GM15510 (cell line): Measurements from ENCODE around the gene AEBP1.

ENCODE experiments used
- POLR2A ChIP-seq: IDR thresholded peaks from 3 replicates; pipeline ENCODE4 v1.6.1; 2011; ENCODE audit warnings: borderline replicate concordance; ENCODE audit not compliant: insufficient read length; ENCODE audit errors: extremely low read depth

AEBP1 gene

DNA sequence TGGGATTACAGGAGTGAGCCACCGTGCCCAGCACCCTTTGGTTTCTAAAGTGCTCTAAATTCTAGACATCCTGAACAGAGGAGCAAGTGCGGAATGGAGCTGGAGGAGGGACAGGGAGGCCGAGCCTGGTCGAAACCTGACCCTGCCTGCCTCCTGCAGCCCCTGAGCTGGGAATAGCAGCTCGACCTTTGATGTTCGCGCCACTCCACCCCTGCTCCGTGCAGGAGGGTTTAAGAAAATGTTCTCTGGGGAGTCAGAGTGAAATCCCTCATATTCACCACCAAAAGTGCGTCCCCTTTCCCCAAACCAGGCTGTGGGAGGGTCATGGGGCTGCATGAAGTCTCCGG, 40.6 kb upstream of the AEBP1 start:
- no peak for TF ChIP-seq POLR2A

DNA sequence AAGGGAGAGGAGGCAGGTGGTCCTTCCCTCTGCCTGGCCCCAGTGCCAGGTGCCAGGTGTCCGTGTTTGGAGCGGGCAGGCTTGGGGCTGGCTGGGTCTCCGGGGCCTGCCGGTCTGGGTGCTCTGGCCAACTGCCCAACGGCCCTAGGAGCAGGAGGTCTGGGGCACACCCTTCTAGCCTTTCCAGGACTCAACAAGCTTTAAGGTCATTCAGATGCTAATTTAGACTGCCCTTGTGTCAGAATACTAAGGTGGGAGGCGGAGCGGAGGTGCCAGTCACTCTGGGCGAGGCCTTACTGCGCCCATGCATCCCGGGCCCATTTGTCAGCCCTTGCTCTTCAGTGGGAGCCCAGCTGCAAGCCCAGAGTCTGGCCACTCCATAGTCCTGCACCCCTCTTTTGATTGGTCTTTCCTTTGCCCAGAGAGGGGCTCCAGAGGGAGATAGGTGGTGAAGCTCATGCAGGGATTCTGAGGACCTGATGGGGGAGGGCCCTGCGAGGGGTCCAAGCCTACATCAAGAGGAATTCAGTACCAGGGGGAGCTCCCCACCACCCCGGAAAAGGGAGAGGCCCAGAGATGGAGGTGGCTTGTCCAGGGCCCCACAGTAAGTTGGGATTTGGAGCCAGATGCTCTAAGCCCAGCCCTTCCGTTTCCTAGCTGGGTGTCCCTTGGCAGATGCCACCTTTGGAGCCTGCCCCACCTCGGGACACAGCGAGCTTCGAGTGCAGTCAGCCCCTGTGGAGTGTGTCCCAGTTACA, 40.1 kb upstream of the AEBP1 start:
- no peak for TF ChIP-seq POLR2A

DNA sequence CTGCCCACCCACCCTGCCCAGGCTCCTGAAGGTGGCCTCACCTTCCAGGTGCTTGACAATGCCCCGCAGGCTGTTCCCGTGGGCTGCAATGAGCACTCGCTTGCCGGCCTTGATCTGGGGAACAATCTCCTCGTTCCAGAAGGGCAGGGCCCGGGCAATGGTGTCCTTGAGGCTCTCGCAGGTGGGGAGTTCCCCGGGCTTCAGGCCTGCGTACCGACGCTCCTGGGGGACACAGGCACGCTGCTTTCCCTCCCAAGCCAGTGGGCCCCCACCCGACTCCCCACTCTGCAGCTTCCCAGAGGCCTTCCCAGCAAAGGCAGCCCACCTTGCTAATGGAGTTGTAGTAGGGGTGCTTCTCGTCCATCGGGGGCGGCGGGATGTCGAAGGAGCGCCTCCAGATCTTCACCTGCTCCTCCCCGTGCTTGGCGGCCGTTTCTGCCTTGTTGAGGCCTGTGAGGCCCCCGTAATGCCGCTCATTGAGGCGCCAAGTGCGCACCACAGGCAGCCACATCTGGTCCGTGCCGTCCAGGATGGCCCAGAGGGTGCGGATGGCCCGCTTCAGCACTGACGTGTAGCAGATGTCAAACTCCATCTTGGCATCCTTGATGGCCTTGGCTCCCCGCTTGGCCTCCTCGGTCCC, 39.2 kb upstream of the AEBP1 start:
- TF ChIP-seq POLR2A: no peak

DNA sequence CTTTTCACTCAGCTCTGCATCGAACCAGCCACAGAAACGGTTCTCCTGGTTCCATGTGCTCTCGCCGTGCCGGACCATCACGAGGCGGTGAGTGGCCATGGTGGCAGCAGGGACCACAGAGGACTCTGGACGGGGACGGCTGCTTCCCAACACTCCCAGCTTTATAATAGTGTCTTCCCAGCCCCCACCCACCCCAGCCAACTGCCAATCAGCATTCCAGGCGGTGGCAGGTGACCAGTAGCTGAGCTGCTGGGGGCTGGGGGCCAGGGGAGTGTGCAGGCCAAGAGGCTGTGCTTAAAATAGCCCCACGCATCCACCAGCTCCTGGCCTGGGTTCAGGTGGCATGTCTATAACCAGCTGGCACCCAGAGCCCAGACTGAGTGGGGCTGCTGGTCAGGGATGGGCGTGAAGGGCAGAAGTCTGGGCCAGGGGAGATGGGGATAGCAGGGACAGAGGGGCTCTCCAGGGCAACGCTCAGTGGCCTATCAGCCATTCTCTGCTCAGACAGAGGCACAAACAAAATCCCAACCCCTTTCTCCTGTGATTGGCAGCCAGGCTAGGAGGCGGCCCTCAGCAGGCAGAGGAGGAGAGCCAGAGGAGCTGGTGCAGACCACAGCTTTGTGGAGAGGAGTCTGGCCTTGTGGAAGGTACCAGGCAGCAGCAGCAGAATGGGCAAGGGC, 38.6 kb upstream of the AEBP1 start, which contains the start of gene PGAM2:
Gene PGAM2 (minus strand): TSS at position 137 of the 680 bp plus-strand sequence. CDS start 38 bp downstream, at position 99.
- peak; percentile 11 for TF ChIP-seq POLR2A

DNA sequence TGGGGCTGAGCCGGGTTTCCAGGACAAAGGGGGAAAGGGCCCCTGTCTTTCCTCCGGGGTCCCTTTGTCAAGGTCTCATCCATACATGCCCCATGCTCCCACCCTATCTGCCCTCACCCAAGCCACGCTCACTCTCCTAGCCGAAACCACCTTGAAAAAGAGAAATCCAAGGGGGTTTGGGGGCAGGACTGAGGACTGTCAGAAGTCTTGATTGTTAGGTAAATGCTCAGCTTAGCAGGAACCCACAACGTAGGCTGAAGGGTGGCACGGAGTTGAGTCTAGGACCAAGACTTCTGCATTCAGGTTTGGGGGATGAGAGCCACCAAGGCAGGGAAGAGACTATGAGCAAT, 38.1 kb upstream of the AEBP1 start:
- no peak for TF ChIP-seq POLR2A

DNA sequence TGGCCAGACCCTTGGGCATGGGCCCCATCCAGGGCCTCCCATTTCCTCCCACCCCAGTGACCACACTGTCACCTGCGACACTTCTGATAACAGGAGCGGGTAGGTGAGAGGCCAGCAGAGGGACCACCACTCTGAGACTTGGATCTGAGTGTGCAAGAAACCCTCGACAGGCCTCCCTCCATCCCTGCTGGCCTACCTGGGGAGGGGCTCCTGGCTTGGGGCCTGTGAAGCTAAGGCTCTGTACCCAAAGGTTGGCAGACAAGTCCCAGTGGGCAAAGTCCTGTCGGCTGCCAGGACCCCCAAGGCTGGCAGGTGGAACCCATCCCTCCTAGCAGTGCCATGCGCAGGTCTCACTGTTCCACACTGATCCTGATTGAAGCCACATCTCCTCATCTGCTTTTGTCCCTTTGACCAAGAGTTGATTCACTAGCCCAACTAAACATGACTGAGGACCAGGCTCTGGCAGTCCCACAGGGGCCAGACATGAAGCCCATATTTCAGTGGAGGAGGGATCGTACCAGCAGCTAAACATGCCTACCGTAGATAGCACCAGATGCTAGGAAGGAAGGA, 37.6 kb upstream of the AEBP1 start:
- no peak for TF ChIP-seq POLR2A

DNA sequence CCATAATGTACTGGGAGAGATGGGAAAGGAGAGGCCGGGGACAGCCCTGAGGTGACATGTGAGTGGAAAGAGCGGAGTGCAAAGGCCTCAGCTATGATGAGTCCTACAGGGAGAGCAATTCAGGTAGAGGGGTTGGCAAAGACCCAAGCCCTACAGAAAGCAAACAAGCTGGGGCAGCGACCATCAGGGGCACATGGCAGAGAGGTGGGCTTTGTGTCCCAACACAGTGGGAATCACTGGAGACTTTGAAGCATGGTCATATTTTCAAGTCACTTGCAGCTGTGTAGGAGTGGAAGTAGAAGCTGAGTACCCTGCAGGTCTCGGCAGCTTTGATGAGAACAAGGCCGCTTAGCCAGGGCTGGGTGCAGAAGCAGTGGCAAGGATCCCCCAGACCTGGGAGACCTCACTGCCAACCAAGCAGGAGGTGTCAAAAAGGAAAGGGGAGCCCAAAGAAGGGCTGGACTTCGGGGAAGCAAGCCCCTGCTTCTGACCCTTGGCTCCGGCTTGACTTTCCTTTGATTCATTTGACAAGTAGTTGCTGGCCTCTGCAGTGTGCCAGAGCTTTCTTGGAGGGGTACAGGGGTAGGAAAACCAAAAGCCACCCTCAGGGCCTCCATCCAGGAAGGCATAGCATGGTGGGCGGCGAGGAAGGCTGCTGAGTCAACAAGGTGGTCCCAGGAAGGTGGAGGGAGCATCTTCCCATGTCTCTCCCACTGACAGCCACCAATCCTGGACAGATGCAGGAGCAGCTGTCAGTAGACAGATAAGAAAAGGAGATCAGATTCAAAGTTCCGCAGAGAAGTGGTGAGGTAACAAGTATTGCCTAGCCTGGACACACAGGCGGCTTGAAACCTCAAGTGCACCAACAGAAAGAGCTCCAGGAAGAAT, 36.8 kb upstream of the AEBP1 start:
- TF ChIP-seq POLR2A: no peak

DNA sequence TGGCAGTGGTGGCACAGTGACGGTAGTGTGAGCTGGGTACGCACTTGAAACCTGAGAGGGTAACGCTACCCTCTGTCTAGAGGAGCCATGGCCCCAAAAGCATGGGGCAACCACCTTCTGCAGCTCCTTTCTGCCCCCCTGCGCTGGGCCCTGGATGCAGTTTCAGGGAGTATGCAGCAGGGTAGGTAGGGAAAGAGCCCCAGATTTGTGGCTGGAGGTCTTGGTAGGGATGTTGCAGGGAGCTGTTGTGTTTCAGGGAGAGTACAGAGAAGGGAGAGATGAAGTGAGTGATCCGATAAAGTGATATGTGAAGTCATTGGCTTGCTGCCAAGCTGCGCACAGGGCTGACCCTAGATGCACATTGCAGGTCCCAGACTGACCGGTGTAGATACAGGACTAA, 36.1 kb upstream of the AEBP1 start:
- peak; percentile 2 for TF ChIP-seq POLR2A

DNA sequence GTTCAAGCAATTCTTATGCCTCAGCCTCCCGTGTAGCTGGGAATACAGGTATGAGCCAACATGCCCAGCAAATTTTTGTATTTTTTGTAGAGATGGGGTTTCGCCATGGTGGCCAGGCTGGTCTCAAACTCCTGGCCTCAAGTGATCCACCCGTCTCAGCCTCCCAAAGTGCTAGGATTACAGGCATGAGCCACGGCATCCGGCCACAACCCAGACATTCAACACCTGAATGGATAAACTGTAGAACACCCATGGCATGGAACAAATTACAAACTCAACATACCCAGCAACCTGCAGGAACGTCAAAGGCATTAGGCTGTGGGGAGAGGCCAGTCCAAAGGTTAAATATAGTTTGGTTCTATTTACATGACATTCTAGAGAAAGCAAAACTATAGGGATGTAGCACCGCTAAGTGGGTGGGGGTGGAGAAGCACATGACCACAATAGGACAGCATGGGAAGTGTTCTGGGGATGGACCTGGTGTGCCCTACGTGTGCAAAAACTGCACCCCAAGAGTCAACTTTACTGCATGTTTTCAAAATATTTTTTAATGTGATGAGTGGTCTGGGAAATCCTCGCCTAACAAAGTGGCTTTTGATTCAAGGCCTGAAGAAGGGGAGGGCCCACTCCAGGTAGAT, 32.3 kb upstream of the AEBP1 start:
- no peak for TF ChIP-seq POLR2A

DNA sequence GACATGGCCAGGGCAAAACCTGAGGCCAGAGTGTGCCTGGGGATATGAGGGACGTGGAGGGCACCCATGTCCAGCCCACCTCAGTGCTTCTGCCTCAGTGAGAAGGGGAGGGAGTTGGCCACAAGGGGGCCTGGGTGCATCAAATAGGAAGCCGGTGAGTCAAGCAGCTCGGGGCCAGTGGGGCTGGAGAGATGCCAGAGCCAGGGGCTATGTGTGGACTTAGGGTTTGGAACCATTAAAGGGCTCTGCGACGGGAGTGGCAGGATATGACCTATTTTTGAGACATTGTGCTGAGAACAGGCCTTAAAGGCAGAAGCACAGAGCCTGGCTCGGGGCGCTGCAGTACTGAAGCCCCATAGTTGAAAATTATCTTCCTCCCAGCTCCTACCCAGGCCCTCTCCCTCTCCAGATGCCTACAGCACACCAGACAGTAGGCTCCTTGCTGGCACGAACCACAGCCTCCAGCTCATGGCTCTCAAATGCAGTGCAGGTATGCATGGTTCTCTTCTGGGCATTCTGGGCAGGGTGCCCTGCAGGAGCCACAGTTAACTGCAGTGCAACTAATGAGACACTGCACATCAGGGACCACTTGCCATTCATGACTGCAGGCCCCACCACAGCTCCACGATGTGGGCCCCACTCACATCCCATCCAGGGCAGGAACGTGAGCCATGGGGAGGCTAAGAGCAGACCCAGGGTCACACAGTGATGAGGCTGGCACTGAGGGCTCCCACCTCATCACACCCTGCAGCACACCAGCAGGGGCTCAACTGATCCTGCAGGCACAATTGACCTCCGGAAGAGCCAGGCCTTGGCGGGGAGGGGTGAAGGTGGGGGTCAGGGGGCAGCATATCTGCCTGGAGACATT, 31.5 kb upstream of the AEBP1 start:
- no peak for TF ChIP-seq POLR2A

DNA sequence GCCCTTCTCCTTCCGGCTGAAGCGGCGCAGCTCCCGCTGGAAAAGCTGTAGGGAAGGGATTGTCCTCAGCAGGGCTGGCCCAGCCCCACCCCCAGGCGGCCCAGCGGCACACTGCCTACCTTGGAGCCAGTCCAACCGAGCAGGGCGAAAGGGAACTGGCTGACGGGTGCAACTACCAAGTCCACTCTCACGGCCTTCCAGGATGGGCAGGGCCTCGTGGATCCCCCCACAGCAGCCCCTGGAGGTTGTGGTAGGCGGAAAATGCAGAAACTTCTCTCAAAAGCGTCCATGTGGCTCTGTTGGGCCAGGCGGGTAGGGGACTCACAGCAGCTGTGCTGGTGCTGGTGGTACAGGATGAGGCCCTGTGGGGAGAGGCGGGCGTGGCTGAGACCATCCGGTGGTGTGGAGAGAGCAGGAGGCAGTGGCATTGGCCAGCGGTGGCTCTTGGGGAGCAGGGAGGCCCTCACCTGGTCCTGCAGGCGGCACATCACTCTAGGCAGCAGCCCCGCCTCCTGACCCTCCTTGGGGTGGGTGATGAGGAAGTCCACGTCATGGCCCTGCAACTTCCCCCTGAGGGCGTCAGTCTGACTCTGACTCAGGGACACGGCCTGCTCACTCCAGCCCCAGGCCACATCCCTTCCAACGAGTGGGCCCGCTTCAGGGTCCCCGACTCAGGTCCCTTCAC, 30.3 kb upstream of the AEBP1 start:
- TF ChIP-seq POLR2A: no peak

DNA sequence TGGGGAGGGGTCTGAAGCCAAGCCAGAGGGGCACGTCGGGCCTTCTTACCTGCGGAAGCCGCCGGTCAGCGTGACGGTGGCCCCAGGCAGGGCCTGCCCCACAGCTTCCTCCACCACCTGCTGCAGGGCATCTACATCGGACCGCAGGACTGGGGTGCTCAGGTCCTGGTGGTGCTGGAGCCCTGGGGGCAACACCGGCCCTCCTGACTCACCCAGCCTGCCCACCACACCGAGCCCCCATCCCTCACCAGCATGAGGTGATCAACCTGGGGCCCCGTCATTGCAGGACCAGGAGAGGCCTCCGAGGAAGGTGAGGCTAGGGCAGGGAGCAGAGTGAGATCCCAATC, 29.8 kb upstream of the AEBP1 start:
- no peak for TF ChIP-seq POLR2A
